HepG2 (cell line): ENCODE results near the gene SESN1. TPM values are rescaled to one million over a fixed set of nuclear protein-coding genes. Genes with fewer than 3 reads are reported as not detected.

Source experiments
- ATAC-seq: fragments of 200-7000 bp; cut with Tn5 transposase; 3 replicates; pipeline ENCODE4 v1.9.1; 2020; ENCODE audit warnings: mild to moderate bottlenecking, moderate library complexity
- BruUV-seq: library from RNA; stranded (reverse); fragments of 400-500 nt; replicated peaks from 2 replicates; lab custom pipeline; 2021; lab: Mats Ljungman, UMichigan
- CTCF ChIA-PET: fragments of 300-600 bp; formaldehyde crosslinking; extraction: SDS; loops from one replicate; lab custom pipeline; 2021; ENCODE audit warnings: low total read pairs, inconsistent platforms, low intra/inter-chr PET ratio; lab: Yijun Ruan, JAX
- POLR2A ChIA-PET: fragments of 350-600 bp; sonication (Branson Sonifier 250); formaldehyde crosslinking; loops from one replicate; lab custom pipeline; 2020; ENCODE audit warnings: antibody characterized with exemption, inconsistent platforms; lab: Yijun Ruan, JAX
- DNase-seq: peaks from one replicate; pipeline ENCODE4 v3.0.0-alpha.2; 2015; ENCODE audit warnings: low spot score
- FAIRE-seq: peaks from 3 replicates; lab custom pipeline; 2011; peaks lifted over from hg19 to GRCh38; lab: Jason Lieb, UNC
- H2AFZ ChIP-seq: one replicate; pipeline ENCODE4 v1.6.1; 2011; ENCODE audit warnings: low read length, inconsistent platforms
- H3K27ac ChIP-seq: fragments of 300-600 bp; 3 replicates; pipeline ENCODE4 v1.8.0; 2011; ENCODE audit warnings: mixed run types, mild to moderate bottlenecking, mixed read lengths, low read length, inconsistent platforms; ENCODE audit not compliant: insufficient read depth; ENCODE audit errors: extremely low read length
- H3K27me3 ChIP-seq, 2 experiments: fragments of 200-600 bp in 1 of 2; 2 replicates in 1 of 2; 3 replicates in 1 of 2; pipeline versions ENCODE4 v1.6.0 to v1.8.0; 2011; ENCODE audit warnings: low read length in 2 of 2, mild to moderate bottlenecking in 2 of 2, moderate library complexity in 2 of 2, inconsistent platforms in 1 of 2; ENCODE audit not compliant: insufficient read depth in 2 of 2, control insufficient read depth in 1 of 2
- H3K36me3 ChIP-seq, 2 experiments: fragments of 200-600 bp in 1 of 2; replicated peaks in 1 of 2; 2 replicates in 1 of 2; 3 replicates in 1 of 2; pipeline versions ENCODE4 v1.5.1 to v1.8.0; 2011; ENCODE audit warnings: low read length in 2 of 2, inconsistent platforms in 1 of 2; ENCODE audit not compliant: insufficient read depth in 2 of 2, control insufficient read depth in 1 of 2
- H3K4me1 ChIP-seq: 2 replicates; pipeline ENCODE4 v1.5.1; 2012; ENCODE audit warnings: low read length, inconsistent platforms; ENCODE audit not compliant: insufficient read depth
- H3K4me2 ChIP-seq: 2 replicates; pipeline ENCODE4 v1.6.0; 2011; ENCODE audit warnings: low read depth, low read length, inconsistent platforms
- H3K4me3 ChIP-seq, 3 experiments: fragments of 200-600 bp in 1 of 3; sonication (generic), shearing (Covaris generic) in 1 of 3; replicated peaks in 1 of 3; 2 replicates each; pipeline ENCODE4 v1.5.1; 2011 to 2016; ENCODE audit warnings: low read length in 3 of 3, inconsistent platforms in 2 of 3, low read depth in 2 of 3, mild to moderate bottlenecking in 2 of 3, control low read depth in 1 of 3, mixed read lengths in 1 of 3; ENCODE audit not compliant: insufficient read depth in 1 of 3
- H3K79me2 ChIP-seq: one replicate; pipeline ENCODE4 v1.6.1; 2011; ENCODE audit warnings: low read length, inconsistent platforms; ENCODE audit not compliant: insufficient read depth
- H3K9ac ChIP-seq: 2 replicates; pipeline ENCODE4 v1.6.0; 2011; ENCODE audit warnings: mild to moderate bottlenecking, low read depth, low read length, inconsistent platforms; ENCODE audit not compliant: insufficient read depth
- H3K9me3 ChIP-seq: 2 replicates; pipeline ENCODE4 v1.5.1; 2012; ENCODE audit warnings: mild to moderate bottlenecking, low read length
- H4K20me1 ChIP-seq: 2 replicates; pipeline ENCODE4 v1.6.0; 2011; ENCODE audit warnings: inconsistent platforms, mild to moderate bottlenecking, low read length, moderate library complexity; ENCODE audit not compliant: insufficient read depth
- ARNTL ChIP-seq: sonication (generic); formaldehyde crosslinking; IDR thresholded peaks from 2 replicates; pipeline ENCODE4 v1.4.0; 2020; ENCODE audit warnings: mild to moderate bottlenecking, missing genetic modification reagents
- THAP11 ChIP-seq: IDR thresholded peaks from 2 replicates; pipeline ENCODE4 v1.6.1; 2016; ENCODE audit warnings: missing biosample characterization, missing genetic modification reagents
- ZNF263 ChIP-seq: sonication (generic); formaldehyde crosslinking; IDR thresholded peaks from 2 replicates; pipeline ENCODE4 v1.4.0; 2020; ENCODE audit warnings: missing genetic modification reagents
- ZNF430 ChIP-seq: sonication (generic); formaldehyde crosslinking; IDR thresholded peaks from 2 replicates; pipeline ENCODE4 v1.9.0; 2021; ENCODE audit warnings: mild to moderate bottlenecking, missing genetic modification reagents
- ZNF574 ChIP-seq: sonication (generic); formaldehyde crosslinking; IDR thresholded peaks from 2 replicates; pipeline ENCODE4 v1.4.0; 2020; ENCODE audit warnings: missing genetic modification reagents
- in situ Hi-C: cut with HindIII; loops from 2 replicates; pipeline ENCODE4 v1.10.0; 2017; ENCODE audit warnings: low pct_unique_long_range_greater_than_20kb; ENCODE audit not compliant: extremely low pct_ligation_motif_present
- intact Hi-C: fragments of 100-400 bp; cut with micrococcal nuclease; formaldehyde crosslinking; loops from one replicate; pipeline ENCODE4 v1.10.0; 2022; ENCODE audit not compliant: unreplicated experiment
- polyA plus RNA-seq, 8 experiments: library from polyadenylated mRNA; depleted of rRNA in 3 of 8; stranded (reverse) in 7 of 8; unstranded in 1 of 8; fragments of >200 nt; fragmentation: Illumina TruSeq in 4 of 8; extraction: Trizol in 4 of 8; gene quantifications; 2 replicates each; pipeline versions ENCODE4 v1.2.1 to v1.2.3, GENCODE V29; 2011 to 2016; ENCODE audit warnings: low read depth in 4 of 8, missing spikeins in 1 of 8, mixed read lengths in 1 of 8; ENCODE audit not compliant: insufficient read depth in 1 of 8
- total RNA-seq, 5 experiments: library from RNA; depleted of rRNA; stranded (reverse); fragments of >200 nt; fragmentation: Illumina TruSeq; extraction: Trizol; gene quantifications; 2 replicates each; pipeline ENCODE4 v1.2.3, GENCODE V29; 2016; ENCODE audit warnings: low read depth in 1 of 5
- TF ChIP-seq, protein P1 (sequence below): sonication (generic); formaldehyde crosslinking; IDR thresholded peaks from 2 replicates; pipeline ENCODE4 v1.5.0; 2020; ENCODE audit warnings: missing genetic modification reagents
- TF ChIP-seq, protein P2 (sequence below): IDR thresholded peaks from 2 replicates; pipeline ENCODE4 v1.6.1; 2016

The SESN1 gene
- total and polyA plus RNA-seq, 2 of the 13 experiments (the other 11 are each of a cell fraction or from before 2014, with no cell fraction given): 24.9 to 44.7 TPM

DNA sequence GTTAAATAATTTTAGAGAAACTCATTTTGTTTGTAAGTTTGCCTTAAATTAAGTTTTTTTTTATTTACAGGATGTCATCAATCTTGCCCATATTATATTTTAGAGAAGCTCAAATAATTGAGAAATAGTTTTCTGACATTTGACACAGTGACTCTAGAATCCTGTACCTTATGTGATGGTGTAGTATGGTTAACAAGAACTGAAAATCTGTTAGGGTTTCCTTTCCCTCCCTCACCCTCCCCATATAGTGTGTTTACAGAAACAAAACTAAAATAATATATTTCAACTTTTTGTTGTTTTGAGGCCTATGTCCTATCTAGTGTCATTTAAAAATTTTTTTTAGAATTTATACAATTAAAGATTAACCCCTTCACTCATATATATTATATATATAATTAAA, 91.8 kb downstream of the SESN1 start:
- Histone ChIP-seq H3K4me1 (peaks cover 40% of the 10 kb centered on the region), H3K27ac (no peak overlapping the region), H3K79me2 (peaks cover 54% of the 10 kb centered on the region), H3K9ac (no peak overlapping the region), H3K9me3 (no peaks in the 10 kb centered on the region), H3K4me3 (no peak overlapping the region), H4K20me1 (peaks cover 15% of the 10 kb centered on the region), H2AFZ (no peak overlapping the region), H3K36me3 (peaks cover 2 to 27% of the 10 kb centered on the region in 2 experiments; a peak in 4 of 5 replicates), H3K27me3 (no peaks in the 10 kb centered on the region), H3K4me2 (no peak overlapping the region)
- intact Hi-C loops (no loop called here), in situ Hi-C loops (no loop called here)
- ChIA-PET POLR2A (no interaction called here), CTCF (no interaction called here)
- ATAC-seq (no peak), DNase-seq (no peak), FAIRE-seq (no peak)
- TF ChIP-seq, protein P1, sequence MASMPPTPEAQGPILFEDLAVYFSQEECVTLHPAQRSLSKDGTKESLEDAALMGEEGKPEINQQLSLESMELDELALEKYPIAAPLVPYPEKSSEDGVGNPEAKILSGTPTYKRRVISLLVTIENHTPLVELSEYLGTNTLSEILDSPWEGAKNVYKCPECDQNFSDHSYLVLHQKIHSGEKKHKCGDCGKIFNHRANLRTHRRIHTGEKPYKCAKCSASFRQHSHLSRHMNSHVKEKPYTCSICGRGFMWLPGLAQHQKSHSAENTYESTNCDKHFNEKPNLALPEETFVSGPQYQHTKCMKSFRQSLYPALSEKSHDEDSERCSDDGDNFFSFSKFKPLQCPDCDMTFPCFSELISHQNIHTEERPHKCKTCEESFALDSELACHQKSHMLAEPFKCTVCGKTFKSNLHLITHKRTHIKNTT: no peak
- TF ChIP-seq, protein P2, sequence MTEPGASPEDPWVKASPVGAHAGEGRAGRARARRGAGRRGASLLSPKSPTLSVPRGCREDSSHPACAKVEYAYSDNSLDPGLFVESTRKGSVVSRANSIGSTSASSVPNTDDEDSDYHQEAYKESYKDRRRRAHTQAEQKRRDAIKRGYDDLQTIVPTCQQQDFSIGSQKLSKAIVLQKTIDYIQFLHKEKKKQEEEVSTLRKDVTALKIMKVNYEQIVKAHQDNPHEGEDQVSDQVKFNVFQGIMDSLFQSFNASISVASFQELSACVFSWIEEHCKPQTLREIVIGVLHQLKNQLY (CRISPR knock-in tag): no peak
- TF ChIP-seq ZNF574 (CRISPR knock-in tag) (no peak), ARNTL (CRISPR knock-in tag) (no peak), ZNF263 (CRISPR knock-in tag) (no peak), ZNF430 (CRISPR knock-in tag) (no peak), THAP11 (CRISPR knock-in tag) (no peak)
- BruUV-seq: no TSS peak
